Caco-2 (cell line): ENCODE measurements around the gene CFAP61. TPM values are rescaled to one million over a fixed set of nuclear protein-coding genes. Genes with fewer than 3 reads are reported as not detected.

Source experiments
- BruUV-seq: library from RNA; stranded (reverse); fragments of 400-500 nt; replicated peaks from 2 replicates; lab custom pipeline; 2021; lab: Mats Ljungman, UMichigan
- CTCF ChIA-PET: fragments of 300-600 bp; sonication (Branson Sonifier 250); formaldehyde crosslinking; loops from one replicate; lab custom pipeline; 2022; ENCODE audit warnings: antibody characterized with exemption; lab: Charles Lee
- POLR2A ChIA-PET: fragments of 300-600 bp; sonication (Branson Sonifier 250); formaldehyde crosslinking; loops from one replicate; lab custom pipeline; 2022; ENCODE audit warnings: antibody characterized with exemption; lab: Charles Lee
- DNase-seq, 2 experiments: peaks; one replicate each; pipeline versions ENCODE4 v3.0.0 to v3.0.0-alpha.2; 2020 to 2022
- H3K27me3 ChIP-seq: replicated peaks from 2 replicates; pipeline ENCODE4 v1.6.0; 2011; ENCODE audit warnings: low read length; ENCODE audit not compliant: control insufficient read depth, insufficient read depth
- H3K36me3 ChIP-seq: 2 replicates; pipeline ENCODE4 v1.5.1; 2011; ENCODE audit warnings: low read length; ENCODE audit not compliant: control insufficient read depth, insufficient read depth
- H3K4me1 ChIP-seq: fragments of 250-450 bp; sonication (Bioruptor Pico); 2 replicates; pipeline ENCODE4 v1.5.1; 2020; ENCODE audit warnings: mild to moderate bottlenecking
- H3K4me3 ChIP-seq: 2 replicates; pipeline ENCODE4 v1.5.1; 2011; ENCODE audit warnings: low read depth, mild to moderate bottlenecking, control low read depth, low read length
- H3K9me3 ChIP-seq: fragments of 250-450 bp; sonication (Bioruptor Pico); 2 replicates; pipeline ENCODE4 v1.5.1; 2020; ENCODE audit warnings: mild to moderate bottlenecking, moderate library complexity
- H3K27ac Mint-ChIP-seq: one replicate; pipeline ENCODE4 v1.8.0; 2022; ENCODE audit warnings: mixed read lengths; ENCODE audit not compliant: unreplicated experiment
- H3K27me3 Mint-ChIP-seq: one replicate; pipeline ENCODE4 v1.8.0; 2022; ENCODE audit warnings: mixed read lengths; ENCODE audit not compliant: insufficient read depth, unreplicated experiment
- H3K36me3 Mint-ChIP-seq: one replicate; pipeline ENCODE4 v1.8.0; 2022; ENCODE audit warnings: mild to moderate bottlenecking, mixed read lengths; ENCODE audit not compliant: insufficient read depth, unreplicated experiment
- H3K4me1 Mint-ChIP-seq: one replicate; pipeline ENCODE4 v1.8.0; 2022; ENCODE audit warnings: low read depth, mixed read lengths; ENCODE audit not compliant: unreplicated experiment
- H3K4me3 Mint-ChIP-seq: one replicate; pipeline ENCODE4 v1.8.0; 2022; ENCODE audit warnings: mild to moderate bottlenecking, moderate library complexity, mixed read lengths; ENCODE audit not compliant: unreplicated experiment
- H3K9me3 Mint-ChIP-seq: one replicate; pipeline ENCODE4 v1.8.0; 2022; ENCODE audit warnings: mixed read lengths; ENCODE audit not compliant: unreplicated experiment
- CTCF ChIP-seq, 2 experiments: fragments of 200-600 bp in 1 of 2; IDR thresholded peaks; 1 replicate in 1 of 2; 2 replicates in 1 of 2; pipeline versions ENCODE4 v1.5.1 to v1.8.0; 2011 to 2022; ENCODE audit warnings: antibody characterized with exemption in 1 of 2, control low read depth in 1 of 2, inconsistent platforms in 1 of 2, low read depth in 1 of 2, low read length in 1 of 2, mild to moderate bottlenecking in 1 of 2, moderate library complexity in 1 of 2; ENCODE audit not compliant: insufficient read depth in 1 of 2, severe bottlenecking in 1 of 2, unreplicated experiment in 1 of 2
- intact Hi-C: fragments of 100-400 bp; cut with micrococcal nuclease; formaldehyde crosslinking; loops from one replicate; pipeline ENCODE4 v1.10.0; 2022; ENCODE audit not compliant: unreplicated experiment
- total RNA-seq: library from RNA; stranded (reverse); gene quantifications from 2 replicates; pipeline ENCODE4 v1.2.3, GENCODE V29; 2022

Gene CFAP61
- total RNA-seq, 1 experiment from 2014 or later, result not detected

- no peaks in the 10 kb centered on the region for H3K36me3 ChIP-seq
- POLR2A ChIA-PET, result no interaction called here
- no peak overlapping the region for H3K4me3 ChIP-seq
- peaks cover 5% of the 10 kb centered on the region for H3K27me3 Mint-ChIP-seq
- H3K4me1 Mint-ChIP-seq, result no peaks in the 10 kb centered on the region
- intact Hi-C loops, result loop anchor here (2.0 to 10.0 kb wide), 3 partner anchors 90 to 508 kb away; no protein-coding TSS in a partner anchor
- H3K36me3 Mint-ChIP-seq, result no peaks in the 10 kb centered on the region
- no TSS peak for BruUV-seq
- CTCF ChIA-PET, result interaction anchor here (0.6 kb wide), 1 partner anchor 154 kb away, joined by 3 read pairs; no protein-coding TSS in a partner anchor
- TF ChIP-seq CTCF (IDR thresholded peaks at IDR 0.05; ENCODE audit: insufficient read depth in 1 of 2, low read depth in 1 of 2, low read length in 1 of 2, severe bottlenecking in 1 of 2, unreplicated experiment in 1 of 2), result no peak
- H3K9me3 ChIP-seq, result no peaks in the 10 kb centered on the region
- no peaks in the 10 kb centered on the region for H3K4me1 ChIP-seq
- H3K9me3 Mint-ChIP-seq, result no peaks in the 10 kb centered on the region
- no peak overlapping the region for H3K27ac Mint-ChIP-seq
- no peak overlapping the region for H3K4me3 Mint-ChIP-seq
- H3K27me3 ChIP-seq, result no peaks in the 10 kb centered on the region
- no peak for DNase-seq
These were observed 32.7 kb downstream of the CFAP61 start for GRCh38 chr20:20085071-20085470.

GRCh38 chr20:20085812-20086211 is 33.5 kb downstream of the CFAP61 start:
- H3K9me3 Mint-ChIP-seq, result no peaks in the 10 kb centered on the region
- Histone ChIP-seq H3K9me3 (no peaks in the 10 kb centered on the region), H3K4me3 (no peak overlapping the region), H3K4me1 (no peaks in the 10 kb centered on the region), H3K27me3 (no peaks in the 10 kb centered on the region), H3K36me3 (no peaks in the 10 kb centered on the region)
- peaks cover 5% of the 10 kb centered on the region for H3K27me3 Mint-ChIP-seq
- H3K4me1 Mint-ChIP-seq, result no peaks in the 10 kb centered on the region
- no TSS peak for BruUV-seq
- TF ChIP-seq CTCF (IDR thresholded peaks at IDR 0.05; ENCODE audit: insufficient read depth in 1 of 2, low read depth in 1 of 2, low read length in 1 of 2, severe bottlenecking in 1 of 2, unreplicated experiment in 1 of 2), result no peak
- DNase-seq, result no peak
- ChIA-PET POLR2A (no interaction called here), CTCF (no interaction called here)
- H3K36me3 Mint-ChIP-seq, result no peaks in the 10 kb centered on the region
- H3K27ac Mint-ChIP-seq, result no peak overlapping the region
- H3K4me3 Mint-ChIP-seq, result no peak overlapping the region
- intact Hi-C loops, result loop anchor here (2.0 to 10.0 kb wide), 3 partner anchors 89 to 507 kb away; no protein-coding TSS in a partner anchor

GRCh38 chr20:20089018-20089417 is 36.7 kb downstream of the CFAP61 start:
- DNase-seq, result no peak
- Histone ChIP-seq H3K4me1 (no peaks in the 10 kb centered on the region), H3K4me3 (no peak overlapping the region), H3K9me3 (no peaks in the 10 kb centered on the region), H3K36me3 (no peaks in the 10 kb centered on the region), H3K27me3 (no peaks in the 10 kb centered on the region)
- no peak for TF ChIP-seq CTCF (IDR thresholded peaks at IDR 0.05; ENCODE audit: insufficient read depth in 1 of 2, low read depth in 1 of 2, low read length in 1 of 2, severe bottlenecking in 1 of 2, unreplicated experiment in 1 of 2)
- ChIA-PET POLR2A (no interaction called here), CTCF (no interaction called here)
- BruUV-seq, result no TSS peak
- no peaks in the 10 kb centered on the region for H3K36me3 Mint-ChIP-seq
- peaks cover 5% of the 10 kb centered on the region for H3K27me3 Mint-ChIP-seq
- intact Hi-C loops, result loop anchor here (10.0 kb wide), 1 partner anchor 86 kb away; no protein-coding TSS in a partner anchor
- no peak overlapping the region for H3K4me3 Mint-ChIP-seq
- H3K27ac Mint-ChIP-seq, result no peak overlapping the region
- H3K4me1 Mint-ChIP-seq, result no peaks in the 10 kb centered on the region
- no peaks in the 10 kb centered on the region for H3K9me3 Mint-ChIP-seq
